ENCODE data around the gene VAV2.

Gene VAV2

DNA sequence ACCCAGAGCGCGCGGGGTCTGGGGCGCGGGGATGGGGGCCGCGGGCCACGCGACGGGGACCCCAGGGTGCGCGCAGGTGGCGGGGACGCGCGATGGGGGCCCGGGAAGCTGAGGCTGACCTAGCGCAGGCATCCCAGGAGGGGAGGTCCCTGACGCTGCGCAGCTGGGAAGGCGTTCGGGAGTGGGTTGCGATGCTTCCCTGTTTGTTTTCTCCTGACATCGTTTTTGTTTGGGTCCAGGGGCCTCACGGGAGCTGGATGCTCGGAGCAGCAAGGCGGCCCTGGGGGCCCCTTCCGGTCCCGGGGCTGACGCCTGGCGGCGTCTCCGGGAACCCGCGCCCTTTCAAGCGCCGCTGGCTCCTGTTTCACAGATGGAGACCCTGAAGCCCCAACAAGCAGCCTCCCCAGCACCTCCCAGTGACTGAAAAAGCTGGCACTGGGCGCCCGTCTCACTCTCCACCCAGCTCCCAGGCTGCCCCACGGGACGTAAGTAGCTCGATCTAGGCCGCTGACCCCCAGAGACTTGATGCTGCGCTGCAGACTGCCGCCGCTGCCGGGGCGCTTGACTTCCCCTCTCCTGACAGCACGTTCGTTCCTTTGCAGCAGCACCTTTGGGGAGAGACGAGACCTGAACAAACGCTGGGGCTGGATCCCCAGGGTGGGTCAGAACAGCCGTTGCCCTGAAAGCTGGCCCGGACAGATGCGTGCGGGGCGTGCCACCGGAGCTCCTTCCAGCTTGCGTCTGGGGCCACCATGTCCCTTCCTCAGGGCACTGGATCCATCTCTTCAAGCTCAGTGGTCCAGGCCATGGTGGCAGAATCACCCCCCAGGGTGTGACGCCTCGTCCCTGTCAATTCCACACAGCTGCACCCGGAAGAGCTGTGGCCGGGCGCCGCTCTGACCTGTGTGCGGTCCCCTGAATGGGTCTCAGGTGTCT lies 33.8 kb upstream of the VAV2 start:
- ATAC-seq: peak; percentile 53
- TF ChIP-seq ZFP30 (CRISPR knock-in tag; IDR thresholded peaks at IDR 0.05) (no peak), TOX (CRISPR knock-in tag; IDR thresholded peaks at IDR 0.05; ENCODE audit: borderline replicate concordance) (no peak), ARNTL (CRISPR knock-in tag; IDR thresholded peaks at IDR 0.05; ENCODE audit: borderline replicate concordance, low read depth) (no peak), ZNF565 (CRISPR knock-in tag; conservative IDR thresholded peaks at IDR 0.05; ENCODE audit: low read depth) (no peak), OSR1 (CRISPR knock-in tag; IDR thresholded peaks at IDR 0.05) (no peak), ZFP3 (CRISPR knock-in tag; IDR thresholded peaks at IDR 0.05) (no peak), BACH2 (CRISPR knock-in tag; IDR thresholded peaks at IDR 0.05; ENCODE audit: borderline replicate concordance) (no peak), PPARA (CRISPR knock-in tag; IDR thresholded peaks at IDR 0.05; ENCODE audit: borderline replicate concordance) (no peak), GLIS3 (CRISPR knock-in tag; IDR thresholded peaks at IDR 0.05) (no peak), RARB (CRISPR knock-in tag; IDR thresholded peaks at IDR 0.05) (no peak), ZNF70 (CRISPR knock-in tag; IDR thresholded peaks at IDR 0.05) (no peak), ZNF8 (CRISPR knock-in tag; IDR thresholded peaks at IDR 0.05) (no peak), ESRRG (CRISPR knock-in tag; IDR thresholded peaks at IDR 0.05) (no peak)
- TF ChIP-seq, protein P1, sequence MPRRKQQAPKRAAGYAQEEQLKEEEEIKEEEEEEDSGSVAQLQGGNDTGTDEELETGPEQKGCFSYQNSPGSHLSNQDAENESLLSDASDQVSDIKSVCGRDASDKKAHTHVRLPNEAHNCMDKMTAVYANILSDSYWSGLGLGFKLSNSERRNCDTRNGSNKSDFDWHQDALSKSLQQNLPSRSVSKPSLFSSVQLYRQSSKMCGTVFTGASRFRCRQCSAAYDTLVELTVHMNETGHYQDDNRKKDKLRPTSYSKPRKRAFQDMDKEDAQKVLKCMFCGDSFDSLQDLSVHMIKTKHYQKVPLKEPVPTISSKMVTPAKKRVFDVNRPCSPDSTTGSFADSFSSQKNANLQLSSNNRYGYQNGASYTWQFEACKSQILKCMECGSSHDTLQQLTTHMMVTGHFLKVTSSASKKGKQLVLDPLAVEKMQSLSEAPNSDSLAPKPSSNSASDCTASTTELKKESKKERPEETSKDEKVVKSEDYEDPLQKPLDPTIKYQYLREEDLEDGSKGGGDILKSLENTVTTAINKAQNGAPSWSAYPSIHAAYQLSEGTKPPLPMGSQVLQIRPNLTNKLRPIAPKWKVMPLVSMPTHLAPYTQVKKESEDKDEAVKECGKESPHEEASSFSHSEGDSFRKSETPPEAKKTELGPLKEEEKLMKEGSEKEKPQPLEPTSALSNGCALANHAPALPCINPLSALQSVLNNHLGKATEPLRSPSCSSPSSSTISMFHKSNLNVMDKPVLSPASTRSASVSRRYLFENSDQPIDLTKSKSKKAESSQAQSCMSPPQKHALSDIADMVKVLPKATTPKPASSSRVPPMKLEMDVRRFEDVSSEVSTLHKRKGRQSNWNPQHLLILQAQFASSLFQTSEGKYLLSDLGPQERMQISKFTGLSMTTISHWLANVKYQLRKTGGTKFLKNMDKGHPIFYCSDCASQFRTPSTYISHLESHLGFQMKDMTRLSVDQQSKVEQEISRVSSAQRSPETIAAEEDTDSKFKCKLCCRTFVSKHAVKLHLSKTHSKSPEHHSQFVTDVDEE (CRISPR knock-in tag; IDR thresholded peaks at IDR 0.05): no peak
- TF ChIP-seq, protein P2, sequence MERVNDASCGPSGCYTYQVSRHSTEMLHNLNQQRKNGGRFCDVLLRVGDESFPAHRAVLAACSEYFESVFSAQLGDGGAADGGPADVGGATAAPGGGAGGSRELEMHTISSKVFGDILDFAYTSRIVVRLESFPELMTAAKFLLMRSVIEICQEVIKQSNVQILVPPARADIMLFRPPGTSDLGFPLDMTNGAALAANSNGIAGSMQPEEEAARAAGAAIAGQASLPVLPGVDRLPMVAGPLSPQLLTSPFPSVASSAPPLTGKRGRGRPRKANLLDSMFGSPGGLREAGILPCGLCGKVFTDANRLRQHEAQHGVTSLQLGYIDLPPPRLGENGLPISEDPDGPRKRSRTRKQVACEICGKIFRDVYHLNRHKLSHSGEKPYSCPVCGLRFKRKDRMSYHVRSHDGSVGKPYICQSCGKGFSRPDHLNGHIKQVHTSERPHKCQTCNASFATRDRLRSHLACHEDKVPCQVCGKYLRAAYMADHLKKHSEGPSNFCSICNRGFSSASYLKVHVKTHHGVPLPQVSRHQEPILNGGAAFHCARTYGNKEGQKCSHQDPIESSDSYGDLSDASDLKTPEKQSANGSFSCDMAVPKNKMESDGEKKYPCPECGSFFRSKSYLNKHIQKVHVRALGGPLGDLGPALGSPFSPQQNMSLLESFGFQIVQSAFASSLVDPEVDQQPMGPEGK (CRISPR knock-in tag; IDR thresholded peaks at IDR 0.05; ENCODE audit: borderline replicate concordance): no peak; the same call in 1 of the 2 replicates
- TF ChIP-seq, protein P3, sequence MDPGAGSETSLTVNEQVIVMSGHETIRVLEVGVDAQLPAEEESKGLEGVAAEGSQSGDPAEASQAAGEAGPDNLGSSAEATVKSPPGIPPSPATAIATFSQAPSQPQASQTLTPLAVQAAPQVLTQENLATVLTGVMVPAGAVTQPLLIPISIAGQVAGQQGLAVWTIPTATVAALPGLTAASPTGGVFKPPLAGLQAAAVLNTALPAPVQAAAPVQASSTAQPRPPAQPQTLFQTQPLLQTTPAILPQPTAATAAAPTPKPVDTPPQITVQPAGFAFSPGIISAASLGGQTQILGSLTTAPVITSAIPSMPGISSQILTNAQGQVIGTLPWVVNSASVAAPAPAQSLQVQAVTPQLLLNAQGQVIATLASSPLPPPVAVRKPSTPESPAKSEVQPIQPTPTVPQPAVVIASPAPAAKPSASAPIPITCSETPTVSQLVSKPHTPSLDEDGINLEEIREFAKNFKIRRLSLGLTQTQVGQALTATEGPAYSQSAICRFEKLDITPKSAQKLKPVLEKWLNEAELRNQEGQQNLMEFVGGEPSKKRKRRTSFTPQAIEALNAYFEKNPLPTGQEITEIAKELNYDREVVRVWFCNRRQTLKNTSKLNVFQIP (CRISPR knock-in tag; IDR thresholded peaks at IDR 0.05; ENCODE audit: borderline replicate concordance, low read depth): no peak
- TF ChIP-seq, protein P4, sequence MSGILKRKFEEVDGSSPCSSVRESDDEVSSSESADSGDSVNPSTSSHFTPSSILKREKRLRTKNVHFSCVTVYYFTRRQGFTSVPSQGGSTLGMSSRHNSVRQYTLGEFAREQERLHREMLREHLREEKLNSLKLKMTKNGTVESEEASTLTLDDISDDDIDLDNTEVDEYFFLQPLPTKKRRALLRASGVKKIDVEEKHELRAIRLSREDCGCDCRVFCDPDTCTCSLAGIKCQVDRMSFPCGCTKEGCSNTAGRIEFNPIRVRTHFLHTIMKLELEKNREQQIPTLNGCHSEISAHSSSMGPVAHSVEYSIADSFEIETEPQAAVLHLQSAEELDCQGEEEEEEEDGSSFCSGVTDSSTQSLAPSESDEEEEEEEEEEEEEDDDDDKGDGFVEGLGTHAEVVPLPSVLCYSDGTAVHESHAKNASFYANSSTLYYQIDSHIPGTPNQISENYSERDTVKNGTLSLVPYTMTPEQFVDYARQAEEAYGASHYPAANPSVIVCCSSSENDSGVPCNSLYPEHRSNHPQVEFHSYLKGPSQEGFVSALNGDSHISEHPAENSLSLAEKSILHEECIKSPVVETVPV (CRISPR knock-in tag; IDR thresholded peaks at IDR 0.05): no peak

DNA sequence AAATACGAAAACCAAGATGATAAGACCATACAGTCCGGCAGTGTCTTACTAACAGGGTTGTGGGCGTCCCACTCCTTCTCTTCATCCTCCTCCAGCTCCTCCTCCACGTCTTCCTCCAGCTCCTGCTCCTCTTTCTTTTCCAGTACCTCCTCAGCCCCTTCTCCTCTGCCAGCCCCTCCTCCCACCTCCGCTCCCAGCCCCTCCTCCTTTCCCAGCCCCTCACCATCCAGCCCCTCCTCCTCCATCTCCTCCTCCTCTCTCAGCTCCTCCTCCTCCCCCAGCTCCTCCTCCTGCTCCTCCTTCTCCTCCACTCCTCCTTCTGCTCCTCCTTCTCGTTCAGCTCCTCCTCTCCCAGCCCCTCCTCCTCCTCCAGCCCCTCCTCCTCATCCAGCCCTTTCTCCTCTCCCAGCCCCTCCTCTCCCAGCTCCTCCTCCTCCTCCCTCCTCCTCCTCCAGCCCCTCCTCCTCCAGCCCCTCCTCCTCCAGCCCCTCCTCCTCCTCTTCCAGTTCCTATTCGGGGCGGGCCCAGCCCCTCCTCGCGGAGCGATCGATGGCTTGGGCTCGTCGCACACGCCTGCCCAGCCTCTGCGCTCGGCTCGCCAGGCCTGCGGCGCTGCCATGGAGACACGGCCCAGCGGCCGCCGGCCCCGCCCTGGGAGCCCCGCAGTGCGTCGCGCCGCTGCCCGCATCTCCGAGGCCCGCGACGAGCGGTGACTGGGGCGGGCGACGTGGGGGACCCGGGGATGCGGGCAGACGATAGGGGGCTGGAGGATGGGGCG lies 32.9 kb upstream of the VAV2 start, which contains the start of gene BRD3OS:
Gene BRD3OS (plus strand): TSS at position 654 of the 778 bp plus-strand sequence. CDS start 1,267 bp downstream, outside the sequence.
- ATAC-seq: peak; percentile 85
- TF ChIP-seq ZNF565 (CRISPR knock-in tag; conservative IDR thresholded peaks at IDR 0.05; ENCODE audit: low read depth) (no peak), ESRRG (CRISPR knock-in tag; IDR thresholded peaks at IDR 0.05) (no peak), TCF4 (CRISPR knock-in tag; IDR thresholded peaks at IDR 0.05; ENCODE audit: borderline replicate concordance) (no peak), OSR1 (CRISPR knock-in tag; IDR thresholded peaks at IDR 0.05) (no peak), SNAI2 (CRISPR knock-in tag; IDR thresholded peaks at IDR 0.05) (no peak), BACH2 (CRISPR knock-in tag; IDR thresholded peaks at IDR 0.05; ENCODE audit: borderline replicate concordance) (no peak), ZNF8 (CRISPR knock-in tag; IDR thresholded peaks at IDR 0.05) (no peak), TOX (CRISPR knock-in tag; IDR thresholded peaks at IDR 0.05; ENCODE audit: borderline replicate concordance) (no peak), ARNTL (CRISPR knock-in tag; IDR thresholded peaks at IDR 0.05; ENCODE audit: borderline replicate concordance, low read depth) (no peak), ZNF70 (CRISPR knock-in tag; IDR thresholded peaks at IDR 0.05) (no peak), ZC3H10 (CRISPR knock-in tag; IDR thresholded peaks at IDR 0.05) (no peak), GLIS3 (CRISPR knock-in tag; IDR thresholded peaks at IDR 0.05) (no peak)
- TF ChIP-seq, protein P4 (CRISPR knock-in tag; IDR thresholded peaks at IDR 0.05): no peak
- TF ChIP-seq, protein P1 (CRISPR knock-in tag; IDR thresholded peaks at IDR 0.05): no peak
- TF ChIP-seq, protein P5, sequence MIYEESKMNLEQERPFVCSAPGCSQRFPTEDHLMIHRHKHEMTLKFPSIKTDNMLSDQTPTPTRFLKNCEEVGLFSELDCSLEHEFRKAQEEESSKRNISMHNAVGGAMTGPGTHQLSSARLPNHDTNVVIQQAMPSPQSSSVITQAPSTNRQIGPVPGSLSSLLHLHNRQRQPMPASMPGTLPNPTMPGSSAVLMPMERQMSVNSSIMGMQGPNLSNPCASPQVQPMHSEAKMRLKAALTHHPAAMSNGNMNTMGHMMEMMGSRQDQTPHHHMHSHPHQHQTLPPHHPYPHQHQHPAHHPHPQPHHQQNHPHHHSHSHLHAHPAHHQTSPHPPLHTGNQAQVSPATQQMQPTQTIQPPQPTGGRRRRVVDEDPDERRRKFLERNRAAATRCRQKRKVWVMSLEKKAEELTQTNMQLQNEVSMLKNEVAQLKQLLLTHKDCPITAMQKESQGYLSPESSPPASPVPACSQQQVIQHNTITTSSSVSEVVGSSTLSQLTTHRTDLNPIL (CRISPR knock-in tag; IDR thresholded peaks at IDR 0.05; ENCODE audit: low read depth): no peak
